Bronchial epithelial cell (primary cell): ENCODE results near the gene MTHFD1. TPM values are rescaled to one million over a fixed set of nuclear protein-coding genes. Genes with fewer than 3 reads are reported as not detected.

Experiments used
- DNase-seq: peaks from one replicate; pipeline ENCODE4 v3.0.0-alpha.2; 2010; ENCODE audit warnings: low read depth
- FAIRE-seq: peaks from 2 replicates; lab custom pipeline; 2011; peaks lifted over from hg19 to GRCh38; lab: Jason Lieb, UNC
- H3K27me3 ChIP-seq: 2 replicates; pipeline ENCODE4 v1.5.1; 2011; ENCODE audit warnings: low read length; ENCODE audit not compliant: control insufficient read depth, insufficient read depth
- H3K36me3 ChIP-seq: 2 replicates; pipeline ENCODE4 v1.5.1; 2011; ENCODE audit warnings: low read length; ENCODE audit not compliant: control insufficient read depth, insufficient read depth
- H3K4me3 ChIP-seq: 2 replicates; pipeline ENCODE4 v1.5.1; 2011; ENCODE audit warnings: mild to moderate bottlenecking, low read depth, low read length, control low read depth
- total RNA-seq: library from RNA; depleted of rRNA; stranded (reverse); fragments of >200 nt; gene quantifications from 2 replicates; pipeline ENCODE4 v1.2.1, GENCODE V29; 2014
- TF ChIP-seq, protein P1 (sequence below): IDR thresholded peaks from 2 replicates; pipeline ENCODE4 v1.5.1; 2011; ENCODE audit warnings: mild to moderate bottlenecking, moderate library complexity, low read length, control low read depth, inconsistent platforms; ENCODE audit not compliant: insufficient read depth, severe bottlenecking

The MTHFD1 gene
- total RNA-seq, 1 donor from 2014 or later: 35.5 TPM

DNA sequence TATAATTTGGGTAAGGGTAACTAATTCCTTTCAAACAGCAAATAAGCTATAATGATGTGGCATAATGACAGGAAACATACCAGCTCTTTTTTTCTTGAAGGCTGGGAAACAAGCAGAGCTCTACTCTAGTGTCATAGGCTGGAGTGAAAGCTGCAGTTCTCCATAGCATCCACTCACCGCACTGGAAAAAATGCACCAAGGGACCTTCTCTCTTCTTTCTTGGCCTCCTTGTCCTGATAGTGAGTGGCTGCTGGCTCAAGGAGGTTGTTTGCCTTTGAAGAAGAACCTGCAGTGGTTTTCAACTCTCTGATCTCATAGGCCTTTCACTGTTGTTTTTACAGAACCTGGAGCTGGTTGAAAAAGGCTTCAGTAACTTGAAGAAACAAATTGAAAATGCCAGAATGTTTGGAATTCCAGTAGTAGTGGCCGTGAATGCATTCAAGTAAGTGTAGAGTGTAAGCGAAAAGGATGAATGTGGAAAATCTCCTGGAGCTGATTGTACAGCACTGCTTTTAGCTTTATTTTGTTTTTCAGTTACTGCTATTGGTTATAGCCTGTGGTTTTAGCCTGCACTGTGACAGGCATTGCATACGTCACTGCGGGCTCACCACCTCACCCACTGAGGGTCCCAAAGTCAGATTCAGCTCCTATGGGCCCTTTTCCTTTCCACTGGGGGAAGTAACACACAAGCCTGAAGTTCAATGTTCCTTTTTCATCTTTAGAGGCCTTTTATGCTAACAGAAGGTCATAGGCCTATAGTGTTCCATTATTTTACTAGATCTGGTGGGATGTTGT, 59.9 kb downstream of the MTHFD1 start:
- FAIRE-seq (no peak), DNase-seq (no peak)
- no peaks in the 10 kb centered on the region for H3K27me3 ChIP-seq
- H3K4me3 ChIP-seq: no peak overlapping the region
- TF ChIP-seq, protein P1, sequence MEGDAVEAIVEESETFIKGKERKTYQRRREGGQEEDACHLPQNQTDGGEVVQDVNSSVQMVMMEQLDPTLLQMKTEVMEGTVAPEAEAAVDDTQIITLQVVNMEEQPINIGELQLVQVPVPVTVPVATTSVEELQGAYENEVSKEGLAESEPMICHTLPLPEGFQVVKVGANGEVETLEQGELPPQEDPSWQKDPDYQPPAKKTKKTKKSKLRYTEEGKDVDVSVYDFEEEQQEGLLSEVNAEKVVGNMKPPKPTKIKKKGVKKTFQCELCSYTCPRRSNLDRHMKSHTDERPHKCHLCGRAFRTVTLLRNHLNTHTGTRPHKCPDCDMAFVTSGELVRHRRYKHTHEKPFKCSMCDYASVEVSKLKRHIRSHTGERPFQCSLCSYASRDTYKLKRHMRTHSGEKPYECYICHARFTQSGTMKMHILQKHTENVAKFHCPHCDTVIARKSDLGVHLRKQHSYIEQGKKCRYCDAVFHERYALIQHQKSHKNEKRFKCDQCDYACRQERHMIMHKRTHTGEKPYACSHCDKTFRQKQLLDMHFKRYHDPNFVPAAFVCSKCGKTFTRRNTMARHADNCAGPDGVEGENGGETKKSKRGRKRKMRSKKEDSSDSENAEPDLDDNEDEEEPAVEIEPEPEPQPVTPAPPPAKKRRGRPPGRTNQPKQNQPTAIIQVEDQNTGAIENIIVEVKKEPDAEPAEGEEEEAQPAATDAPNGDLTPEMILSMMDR: no peak
- peaks cover 4% of the 10 kb centered on the region for H3K36me3 ChIP-seq

DNA sequence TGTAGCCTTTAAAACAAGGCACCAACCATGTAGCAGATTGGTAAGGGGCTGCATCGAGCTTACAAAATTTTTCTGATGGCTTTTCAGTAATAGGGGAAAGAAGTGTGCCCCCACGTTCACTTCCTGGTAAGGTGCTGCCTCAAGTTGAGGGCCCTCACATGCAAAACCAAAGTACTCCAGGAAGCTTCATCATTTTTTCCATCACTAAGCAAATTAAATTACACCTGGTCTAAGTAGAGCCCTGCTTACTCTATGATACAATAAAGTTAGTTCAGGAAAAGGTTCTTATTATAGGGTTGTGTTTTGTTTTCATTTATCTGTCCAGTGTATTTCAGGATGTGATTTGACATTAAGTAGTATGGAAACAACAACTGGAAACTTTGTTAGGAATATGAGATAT, 62.1 kb downstream of the MTHFD1 start:
- TF ChIP-seq, protein P1: no peak
- Histone ChIP-seq H3K27me3 (no peaks in the 10 kb centered on the region), H3K4me3 (no peak overlapping the region), H3K36me3 (peaks cover 9% of the 10 kb centered on the region)
- FAIRE-seq: no peak
- no peak for DNase-seq

GRCh38 chr14:64454671-64455070, 66.5 kb downstream of the MTHFD1 start:
- H3K27me3 ChIP-seq: no peaks in the 10 kb centered on the region
- no peak for FAIRE-seq
- TF ChIP-seq, protein P1: no peak
- peaks cover 8% of the 10 kb centered on the region for H3K36me3 ChIP-seq
- no peak overlapping the region for H3K4me3 ChIP-seq
- no peak for DNase-seq

DNA sequence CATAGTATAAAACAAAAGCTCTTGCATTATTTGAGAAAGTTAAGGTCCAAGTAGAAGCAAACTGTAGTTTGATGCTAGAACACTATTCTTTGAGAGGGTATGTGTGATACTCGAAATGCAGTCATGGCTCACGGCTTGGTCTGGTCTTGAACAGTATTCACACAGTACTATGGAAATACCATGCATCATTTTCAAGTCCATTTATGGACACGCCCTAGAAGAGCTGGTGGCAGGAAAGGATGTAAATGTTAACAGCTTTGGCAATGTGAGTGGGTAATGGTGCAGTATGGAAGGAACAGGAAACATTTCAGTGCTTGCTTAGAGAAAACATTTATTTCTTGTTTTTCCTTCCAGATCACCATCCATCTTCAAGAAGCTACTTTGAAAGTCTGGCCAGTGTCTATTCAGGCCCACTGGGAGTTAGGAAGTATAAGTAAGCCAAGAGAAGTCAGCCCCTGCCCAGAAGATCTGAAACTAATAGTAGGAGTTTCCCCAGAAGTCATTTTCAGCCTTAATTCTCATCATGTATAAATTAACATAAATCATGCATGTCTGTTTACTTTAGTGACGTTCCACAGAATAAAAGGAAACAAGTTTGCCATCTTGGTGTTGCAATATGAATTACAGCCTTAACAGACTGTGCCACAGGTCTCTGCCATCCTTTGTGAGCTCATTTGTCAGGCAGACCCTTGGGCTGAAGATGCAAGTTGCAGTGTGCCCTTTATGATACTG, 71.4 kb downstream of the MTHFD1 start:
- no peak overlapping the region for H3K4me3 ChIP-seq
- FAIRE-seq: no peak
- H3K36me3 ChIP-seq: peaks cover 3% of the 10 kb centered on the region
- H3K27me3 ChIP-seq: no peaks in the 10 kb centered on the region
- TF ChIP-seq, protein P1: no peak
- no peak for DNase-seq

DNA sequence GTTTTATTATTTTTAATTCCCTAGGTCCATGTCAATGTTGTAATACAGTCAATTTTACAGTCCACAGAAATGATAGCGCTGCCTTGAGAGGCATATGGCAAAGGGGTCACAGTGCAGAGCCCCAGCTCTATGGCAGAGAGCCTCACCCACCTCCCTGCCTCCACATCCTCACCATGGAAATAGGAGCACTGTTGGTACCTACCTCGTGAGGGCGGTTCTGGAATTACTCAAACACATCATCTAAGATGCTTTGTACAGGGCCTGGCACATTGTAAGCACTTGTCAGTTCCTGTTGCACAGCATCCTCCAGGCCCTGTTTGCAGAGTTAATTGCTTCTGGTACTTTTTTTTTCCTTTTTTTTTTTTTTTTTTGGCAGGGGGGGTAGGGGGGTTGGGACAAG, 73.1 kb downstream of the MTHFD1 start:
- TF ChIP-seq, protein P1: no peak
- no peak overlapping the region for H3K4me3 ChIP-seq
- H3K27me3 ChIP-seq: no peaks in the 10 kb centered on the region
- FAIRE-seq: no peak
- DNase-seq: no peak
- peaks cover 1% of the 10 kb centered on the region for H3K36me3 ChIP-seq
